Measurements from ENCODE around the gene RPS18. TPM values are rescaled to one million over a fixed set of nuclear protein-coding genes. Genes with fewer than 3 reads are reported as not detected.
A peak's percentile ranks its signal among the peaks of the same experiment; 100 is the strongest.

RPS18 gene
- total and polyA plus RNA-seq, 9 of the 15 experiments (the other 6 are each of a cell fraction or from before 2014, with no cell fraction given) = 5,023 to 17,516 (median 8,131) TPM

- peaks cover 13% of the 10 kb centered on the region for H4K20me1 ChIP-seq (replicated peaks; ENCODE audit: control insufficient read depth, insufficient read depth, low read length)
- H3K36me3 ChIP-seq (ENCODE audit: control insufficient read depth, insufficient read depth, low read length) = peaks cover 89% of the 10 kb centered on the region
- H3K9ac ChIP-seq (ENCODE audit: insufficient read depth in 1 of 2, low read depth in 2 of 2, low read length in 2 of 2) = peak overlapping the region in 1 of 2 experiments; percentile 30; a peak in 2 of 4 replicates
- H3K9me1 ChIP-seq (ENCODE audit: control insufficient read depth, insufficient read depth, low read length) = no peaks in the 10 kb centered on the region
- no peak overlapping the region for H3K27ac ChIP-seq (ENCODE audit: extremely low read depth, low read depth, low read length)
- H2AFZ ChIP-seq (ENCODE audit: low read depth, low read length) = no peak overlapping the region
- FAIRE-seq (no peak), DNase-seq (ENCODE audit: extremely low read depth in 1 of 4, low spot score in 3 of 4) (no peak), ATAC-seq (no peak)
- no TSS peak for BruUV-seq (replicated peaks)
- WGBS (ENCODE audit: insufficient coverage, low coverage, missing lambda C conversion rate) = 89% methylated on average over 6 of the region's 6 CpGs
- H3K4me3 ChIP-seq = no peak overlapping the region
- H3K4me2 ChIP-seq (ENCODE audit: insufficient read depth, low read length) = no peak overlapping the region; the same call in 1 of the 2 replicates
- in situ Hi-C loops (cut with MboI) (no loop called here), intact Hi-C loops (cut with micrococcal nuclease) (loop anchor here (1.0 to 2.0 kb wide), 4 partner anchors 19 to 146 kb away; no protein-coding TSS in a partner anchor)
- H3K79me2 ChIP-seq (ENCODE audit: control insufficient read depth, insufficient read depth, low read length) = peaks cover 10% of the 10 kb centered on the region
- no peaks in the 10 kb centered on the region for H3K9me3 ChIP-seq (replicated peaks; ENCODE audit: control insufficient read depth, insufficient read depth, low read depth, low read length)
- no peaks in the 10 kb centered on the region for H3K27me3 ChIP-seq (ENCODE audit: control insufficient read depth in 2 of 2, insufficient read depth in 2 of 2, low read length in 2 of 2)
- POLR2A ChIA-PET = interaction anchor here (0.7 to 8.1 kb wide), 4 partner anchors 8 to 19 kb away, joined by 3 to 90 read pairs (median 10); partner anchors contain the start of genes PFDN6, RPS18, VPS52 and WDR46
- CTCF ChIA-PET (ENCODE audit: low intra/inter-chr PET ratio) = interaction anchor here (1.2 to 6.6 kb wide), 7 partner anchors 19 to 145 kb away, joined by 5 to 64 read pairs (median 14); partner anchors contain the start of genes CUTA, KIFC1 and RGL2
- peaks cover 16 to 39% of the 10 kb centered on the region in 2 experiments; a peak in 4 of 5 replicates for H3K4me1 ChIP-seq (replicated peaks in 1 of 2; ENCODE audit: control insufficient read depth in 2 of 2, insufficient read depth in 2 of 2, low read length in 2 of 2)
- TF ChIP-seq ZNF518B (CRISPR knock-in tag; IDR thresholded peaks at IDR 0.05) (no peak), CUX1 (CRISPR knock-in tag; IDR thresholded peaks at IDR 0.05) (no peak), ADNP (tag; IDR thresholded peaks at IDR 0.05) (no peak), SIN3A (IDR thresholded peaks at IDR 0.05; ENCODE audit: borderline replicate concordance in 2 of 2, control insufficient read depth in 1 of 2, low read depth in 2 of 2, low read length in 2 of 2) (no peak), MCM7 (IDR thresholded peaks at IDR 0.05) (no peak), RBFOX2 (IDR thresholded peaks at IDR 0.05; ENCODE audit: low read depth, low read length) (peak; percentile 51), ZNF830 (CRISPR knock-in tag; IDR thresholded peaks at IDR 0.05) (no peak), ZEB2 (IDR thresholded peaks at IDR 0.05) (no peak), DLX4 (CRISPR knock-in tag; IDR thresholded peaks at IDR 0.05) (no peak)
These were observed 8.7 kb downstream of the RPS18 start for GRCh38 chr6:33280539-33280938.

Measured in K562 (cell line).